ENCODE results near the gene MTFR1L. TPM values are rescaled to one million over a fixed set of nuclear protein-coding genes. Genes with fewer than 3 reads are reported as not detected.

The MTFR1L gene
- polyA plus RNA-seq, 1 of the 3 experiments (the other 2 are of a cell fraction), result 53.6 TPM

DNA sequence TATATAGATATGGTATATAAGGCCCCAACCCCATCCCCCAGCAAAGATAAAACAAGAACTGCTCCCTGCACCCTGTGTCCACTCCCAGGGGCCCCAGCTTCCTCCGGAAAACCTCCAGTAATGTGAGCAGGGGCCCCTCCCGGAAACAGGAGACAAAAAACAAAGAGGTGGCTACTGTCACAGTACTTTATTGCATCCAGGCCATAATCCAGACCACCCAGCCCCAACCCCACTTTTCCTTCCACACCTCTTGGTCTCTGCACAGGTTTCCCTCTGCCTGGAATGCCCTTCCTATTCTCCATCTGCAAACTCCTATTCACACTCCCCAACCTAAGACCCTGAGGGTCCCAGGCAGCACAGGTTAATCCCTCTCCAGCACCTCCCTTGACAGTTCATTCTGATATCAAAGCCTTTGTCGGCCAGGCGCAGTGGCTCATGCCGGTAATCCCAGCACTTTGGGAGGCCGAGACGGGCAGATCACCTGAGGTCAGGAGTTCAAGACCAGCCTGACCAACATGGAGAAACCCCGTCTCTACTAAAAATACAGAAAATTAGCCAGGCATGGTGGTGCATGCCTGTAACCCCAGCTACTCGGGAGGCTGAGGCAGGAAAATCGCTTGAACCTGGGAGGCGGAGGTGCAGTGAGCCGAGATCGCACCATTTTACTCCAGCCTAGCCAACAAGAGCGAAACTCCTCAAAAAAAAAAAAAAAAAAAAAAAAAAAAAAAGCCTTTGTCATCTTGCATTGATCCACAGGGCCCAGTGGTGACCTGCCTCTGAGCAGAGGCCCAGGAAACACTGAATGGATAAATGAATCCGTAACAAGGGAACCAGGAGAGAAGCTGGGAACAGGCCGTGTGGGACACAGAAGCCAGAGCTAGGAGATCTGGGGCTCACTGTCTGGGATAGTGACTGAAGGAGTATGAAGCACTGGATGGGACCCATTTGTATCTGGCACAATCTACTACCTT, 41.8 kb downstream of the MTFR1L start:
- no peak for TF ChIP-seq CTCF (IDR thresholded peaks at IDR 0.05)
- no peak for TF ChIP-seq USF2 (IDR thresholded peaks at IDR 0.05; ENCODE audit: borderline replicate concordance, low read depth, low read length)
- no peak overlapping the region for H2AFZ ChIP-seq (ENCODE audit: low read depth)
- H3K27me3 ChIP-seq (ENCODE audit: insufficient read depth), result no peaks in the 10 kb centered on the region
- no peaks in the 10 kb centered on the region for H4K20me1 ChIP-seq (ENCODE audit: insufficient read depth)
- no peak overlapping the region for H3K27ac ChIP-seq (ENCODE audit: low read depth in 2 of 2, low read length in 1 of 2)
- no peak overlapping the region for H3K9ac ChIP-seq
- peaks cover 15% of the 10 kb centered on the region for H3K79me2 ChIP-seq (ENCODE audit: insufficient read depth)
- peaks cover 0 to 6% of the 10 kb centered on the region in 2 experiments; a peak in 1 of 4 replicates for H3K4me1 ChIP-seq (ENCODE audit: control insufficient read depth in 1 of 2, insufficient read depth in 2 of 2, low read depth in 1 of 2, low read length in 1 of 2)
- H3K36me3 ChIP-seq (replicated peaks in 1 of 2; ENCODE audit: control insufficient read depth in 1 of 2, insufficient read depth in 2 of 2, low read length in 1 of 2), result peaks cover 0 to 4% of the 10 kb centered on the region in 2 experiments
- no peaks in the 10 kb centered on the region for H3K9me3 ChIP-seq
- no peak overlapping the region for H3K4me2 ChIP-seq
- H3K4me3 ChIP-seq (ENCODE audit: low read depth in 2 of 2, low read length in 1 of 2), result no peak overlapping the region
- ChIA-PET POLR2A (no interaction called here), CTCF (no interaction called here)
- no peaks in the 10 kb centered on the region for H3K9me2 ChIP-seq
- WGBS (ENCODE audit: low lambda C conversion rate), result 90% methylated on average over 13 of the region's 16 CpGs
- no peak for DNase-seq
- no peaks in the 10 kb centered on the region for H3F3A ChIP-seq (replicated peaks; ENCODE audit: insufficient read depth)

- ChIA-PET POLR2A (no interaction called here), CTCF (interaction anchor here (1.6 kb wide), 1 partner anchor 135 kb away, joined by 5 read pairs; the partner anchor contains the start of gene PAFAH2)
- Histone ChIP-seq H3K4me1 (ENCODE audit: control insufficient read depth in 1 of 2, insufficient read depth in 2 of 2, low read depth in 1 of 2, low read length in 1 of 2) (peaks cover 0 to 6% of the 10 kb centered on the region in 2 experiments; a peak in 1 of 4 replicates), H3K36me3 (replicated peaks in 1 of 2; ENCODE audit: control insufficient read depth in 1 of 2, insufficient read depth in 2 of 2, low read length in 1 of 2) (peaks cover 0 to 4% of the 10 kb centered on the region in 2 experiments), H3K79me2 (ENCODE audit: insufficient read depth) (peaks cover 10% of the 10 kb centered on the region), H3K27me3 (ENCODE audit: insufficient read depth) (no peaks in the 10 kb centered on the region), H4K20me1 (ENCODE audit: insufficient read depth) (no peaks in the 10 kb centered on the region), H3K9me2 (no peaks in the 10 kb centered on the region), H3K9me3 (no peaks in the 10 kb centered on the region), H3K9ac (no peak overlapping the region), H3F3A (replicated peaks; ENCODE audit: insufficient read depth) (no peaks in the 10 kb centered on the region), H2AFZ (ENCODE audit: low read depth) (no peak overlapping the region), H3K27ac (ENCODE audit: low read depth in 2 of 2, low read length in 1 of 2) (no peak overlapping the region), H3K4me2 (no peak overlapping the region), H3K4me3 (ENCODE audit: low read depth in 2 of 2, low read length in 1 of 2) (no peak overlapping the region)
- no peak for DNase-seq
- over 99% methylated on average over 20 of the region's 20 CpGs for WGBS (ENCODE audit: low lambda C conversion rate)
- TF ChIP-seq POLR2AphosphoS5 (IDR thresholded peaks at IDR 0.05; ENCODE audit: low read depth, low read length) (no peak), ZBTB33 (IDR thresholded peaks at IDR 0.05; ENCODE audit: borderline replicate concordance, low read depth) (no peak), TAF1 (IDR thresholded peaks at IDR 0.05; ENCODE audit: borderline replicate concordance, low read depth, low read length) (no peak), CHD2 (IDR thresholded peaks at IDR 0.05; ENCODE audit: low read length, partially characterized antibody) (no peak), GABPA (IDR thresholded peaks at IDR 0.05; ENCODE audit: low read depth) (no peak), RXRA (IDR thresholded peaks at IDR 0.05; ENCODE audit: borderline replicate concordance, low read depth) (no peak), NFIC (IDR thresholded peaks at IDR 0.05; ENCODE audit: borderline replicate concordance) (no peak), FOSL2 (IDR thresholded peaks at IDR 0.05; ENCODE audit: borderline replicate concordance, low read depth) (no peak), RFX5 (IDR thresholded peaks at IDR 0.05; ENCODE audit: low read length) (no peak), MXI1 (IDR thresholded peaks at IDR 0.05; ENCODE audit: low read depth, low read length) (no peak), EP300 (IDR thresholded peaks at IDR 0.05; ENCODE audit: borderline replicate concordance in 1 of 2, low read depth in 1 of 2, low read length in 1 of 2) (no peak), FOXJ3 (CRISPR knock-in tag; IDR thresholded peaks at IDR 0.05) (no peak)
- TF ChIP-seq, protein P1, sequence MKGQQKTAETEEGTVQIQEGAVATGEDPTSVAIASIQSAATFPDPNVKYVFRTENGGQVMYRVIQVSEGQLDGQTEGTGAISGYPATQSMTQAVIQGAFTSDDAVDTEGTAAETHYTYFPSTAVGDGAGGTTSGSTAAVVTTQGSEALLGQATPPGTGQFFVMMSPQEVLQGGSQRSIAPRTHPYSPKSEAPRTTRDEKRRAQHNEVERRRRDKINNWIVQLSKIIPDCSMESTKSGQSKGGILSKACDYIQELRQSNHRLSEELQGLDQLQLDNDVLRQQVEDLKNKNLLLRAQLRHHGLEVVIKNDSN (IDR thresholded peaks at IDR 0.05; ENCODE audit: borderline replicate concordance, low read depth), result no peak
Measured at GRCh38 chr1:25862785-25863485, 43.2 kb downstream of the MTFR1L start.
